Endothelial cell of umbilical vein (primary cell): ENCODE measurements around the gene TIRAP.

Experiments used
- CTCF ChIP-seq, 2 donors: IDR thresholded peaks; 1 replicate in 1 of 2; 2 replicates in 1 of 2; pipeline ENCODE4 v1.5.1; 2011; ENCODE audit warnings: low read length in 2 of 2, mild to moderate bottlenecking in 2 of 2, moderate library complexity in 2 of 2, control low read depth in 1 of 2, inconsistent platforms in 1 of 2, low read depth in 1 of 2; ENCODE audit not compliant: insufficient read depth in 1 of 2; ENCODE audit errors: extremely low read depth in 1 of 2
- EZH2 ChIP-seq: IDR thresholded peaks from 2 replicates; pipeline ENCODE4 v1.6.1; 2012; ENCODE audit warnings: borderline replicate concordance, low read depth, mild to moderate bottlenecking, moderate library complexity, low read length, inconsistent platforms; ENCODE audit not compliant: severe bottlenecking
- FOS ChIP-seq: IDR thresholded peaks from 2 replicates; pipeline ENCODE4 v1.6.1; 2011; ENCODE audit warnings: mild to moderate bottlenecking, low read length, moderate library complexity, borderline replicate concordance; ENCODE audit not compliant: insufficient read depth
- JUN ChIP-seq: IDR thresholded peaks from 2 replicates; pipeline ENCODE4 v1.6.1; 2011; ENCODE audit warnings: borderline replicate concordance, low read depth; ENCODE audit not compliant: insufficient read length, insufficient read depth
- MAX ChIP-seq: IDR thresholded peaks from 2 replicates; pipeline ENCODE4 v1.6.1; 2011; ENCODE audit not compliant: insufficient read depth, insufficient read length
- MYC ChIP-seq: IDR thresholded peaks from one replicate; pipeline ENCODE4 v1.6.1; 2011; ENCODE audit warnings: mild to moderate bottlenecking, low read depth, low read length
- POLR2A ChIP-seq: IDR thresholded peaks from 2 replicates; pipeline ENCODE4 v1.6.1; 2012; ENCODE audit warnings: low read depth, mild to moderate bottlenecking, control low read depth, low read length
- POLR2AphosphoS5 ChIP-seq: IDR thresholded peaks from 2 replicates; pipeline ENCODE4 v1.6.1; 2012; ENCODE audit warnings: low read depth, mild to moderate bottlenecking, control low read depth, low read length, moderate library complexity; ENCODE audit not compliant: insufficient read depth

GRCh38 chr11:126328938-126329643 is 46.2 kb downstream of the TIRAP start:
- TF ChIP-seq POLR2A (no peak), EZH2 (no peak), MAX (no peak), CTCF (IDR thresholded peaks at IDR 0.05; ENCODE audit: extremely low read depth in 1 of 2, insufficient read depth in 1 of 2, low read depth in 1 of 2, low read length in 2 of 2) (no peak), POLR2AphosphoS5 (no peak), FOS (no peak), MYC (no peak), JUN (no peak)
